PC-9 (cell line): ENCODE measurements around the gene RNH1. TPM values are rescaled to one million over a fixed set of nuclear protein-coding genes. Genes with fewer than 3 reads are reported as not detected.

ENCODE experiments used
- BruUV-seq: library from RNA; stranded (reverse); fragments of 400-500 nt; replicated peaks from 2 replicates; lab custom pipeline; 2021; lab: Mats Ljungman, UMichigan
- CTCF ChIA-PET: fragments of 300-600 bp; sonication (Branson Sonifier 250); formaldehyde crosslinking; loops from one replicate; lab custom pipeline; 2022; ENCODE audit warnings: antibody characterized with exemption; lab: Charles Lee
- POLR2A ChIA-PET: fragments of 300-600 bp; sonication (Branson Sonifier 250); formaldehyde crosslinking; loops from one replicate; lab custom pipeline; 2022; ENCODE audit warnings: antibody characterized with exemption; ENCODE audit not compliant: unreplicated experiment; lab: Charles Lee
- DNase-seq, 2 experiments: peaks; one replicate each; pipeline versions ENCODE4 v3.0.0 to v3.0.0-alpha.2; 2015 to 2022; ENCODE audit warnings: mixed read lengths in 1 of 2
- H2AFZ ChIP-seq: fragments of 200-600 bp; sonication (generic); 2 replicates; pipeline ENCODE4 v1.8.1; 2017; ENCODE audit warnings: antibody characterized with exemption
- H3F3A ChIP-seq: fragments of 200-600 bp; sonication (generic); 2 replicates; pipeline ENCODE4 v1.8.1; 2017; ENCODE audit warnings: antibody characterized with exemption, mild to moderate bottlenecking, low read depth; ENCODE audit not compliant: insufficient read depth
- H3K27ac ChIP-seq: fragments of 200-600 bp; sonication (generic); 2 replicates; pipeline ENCODE4 v1.6.1; 2016; ENCODE audit warnings: mixed run types
- H3K27me3 ChIP-seq: fragments of 200-600 bp; sonication (generic); 2 replicates; pipeline ENCODE4 v1.6.1; 2016; ENCODE audit warnings: low read depth, mixed run types; ENCODE audit not compliant: insufficient read depth
- H3K36me3 ChIP-seq: fragments of 200-600 bp; sonication (generic); 2 replicates; pipeline ENCODE4 v1.6.1; 2016; ENCODE audit warnings: low read depth, mixed run types
- H3K4me1 ChIP-seq: fragments of 200-600 bp; sonication (generic); replicated peaks from 2 replicates; pipeline ENCODE4 v1.6.1; 2016; ENCODE audit warnings: mixed run types; ENCODE audit not compliant: insufficient read depth
- H3K4me2 ChIP-seq: fragments of 200-600 bp; sonication (generic); 2 replicates; pipeline ENCODE4 v1.6.1; 2017; ENCODE audit warnings: mixed run types
- H3K4me3 ChIP-seq: fragments of 200-600 bp; sonication (generic); 2 replicates; pipeline ENCODE4 v1.6.1; 2016; ENCODE audit warnings: mixed run types
- H3K79me2 ChIP-seq: fragments of 200-600 bp; sonication (generic); 2 replicates; pipeline ENCODE4 v1.6.1; 2017; ENCODE audit warnings: low read depth, mixed run types
- H3K9me2 ChIP-seq: fragments of 200-600 bp; sonication (generic); 2 replicates; pipeline ENCODE4 v1.8.1; 2017; ENCODE audit warnings: mild to moderate bottlenecking; ENCODE audit not compliant: insufficient read depth
- H3K9me3 ChIP-seq: fragments of 200-600 bp; sonication (generic); 2 replicates; pipeline ENCODE4 v1.8.1; 2016; ENCODE audit warnings: low read depth; ENCODE audit not compliant: insufficient read depth
- H4K20me1 ChIP-seq: fragments of 200-600 bp; sonication (generic); 2 replicates; pipeline ENCODE4 v1.8.1; 2017; ENCODE audit not compliant: insufficient read depth
- EZH2 ChIP-seq: fragments of 200-600 bp; sonication (generic); IDR thresholded peaks from 2 replicates; pipeline ENCODE4 v1.8.0; 2017; ENCODE audit warnings: antibody characterized with exemption, low read depth
- intact Hi-C: fragments of 100-400 bp; cut with micrococcal nuclease; formaldehyde crosslinking; loops from one replicate; pipeline ENCODE4 v1.10.0; 2022; ENCODE audit not compliant: unreplicated experiment
- total RNA-seq: library from RNA; stranded (reverse); gene quantifications from 2 replicates; pipeline ENCODE4 v1.2.3, GENCODE V29; 2021
- TF ChIP-seq, protein P1 (sequence below): fragments of 200-600 bp; sonication (generic); conservative IDR thresholded peaks from 2 replicates; pipeline ENCODE4 v1.6.1; 2017; ENCODE audit warnings: mixed run types, antibody characterized with exemption, mild to moderate bottlenecking, moderate library complexity

The RNH1 gene
- total RNA-seq, 1 experiment from 2014 or later = 87.8 TPM

DNA sequence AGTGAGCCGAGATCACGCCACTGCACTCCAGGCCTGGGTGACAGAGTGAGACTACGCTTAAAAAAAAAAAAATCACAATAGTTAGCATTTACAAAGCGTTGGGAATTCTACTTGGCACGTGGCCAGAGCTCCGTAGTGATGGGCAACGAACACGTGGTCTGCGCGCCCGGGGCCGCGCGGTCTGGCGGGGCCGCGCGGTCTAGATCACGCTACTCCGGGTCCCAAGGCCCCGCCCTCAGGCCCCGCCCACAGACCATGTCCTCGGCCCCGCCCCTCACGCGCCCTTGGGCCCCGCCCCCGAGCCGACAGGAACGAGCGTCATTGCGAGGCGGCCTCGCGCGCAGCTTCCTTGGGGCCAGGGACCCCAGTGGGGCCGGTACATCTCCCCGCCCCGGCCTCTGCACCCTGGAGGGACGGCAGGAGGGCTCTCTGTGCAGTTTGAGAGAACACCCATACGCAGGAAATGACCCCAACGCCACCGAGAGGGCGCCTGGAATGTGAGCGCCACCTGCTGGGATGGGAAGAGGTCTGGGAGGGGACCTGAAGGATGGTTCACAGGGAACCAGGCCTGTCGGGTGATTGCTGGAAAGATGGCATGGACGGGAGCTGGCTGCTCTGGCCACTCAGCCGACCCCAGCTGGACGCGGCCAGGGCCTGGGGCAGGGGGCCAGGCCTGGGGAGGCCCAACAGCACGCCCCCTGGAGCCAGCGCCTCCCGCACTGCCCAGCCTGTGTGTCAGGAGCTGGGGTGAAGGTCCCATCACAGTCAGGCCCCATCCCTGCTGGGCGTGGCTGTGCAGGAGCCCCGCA lies 58.9 kb downstream of the RNH1 start:
- peaks cover 22% of the 10 kb centered on the region for H3K79me2 ChIP-seq
- intact Hi-C loops = loop anchor here (2.0 to 5.0 kb wide), 2 partner anchors 53 to 141 kb away; partner anchors contain the start of genes IFITM2 and PKP3
- no peaks in the 10 kb centered on the region for H3K36me3 ChIP-seq
- no peaks in the 10 kb centered on the region for H4K20me1 ChIP-seq
- peaks cover 9% of the 10 kb centered on the region; the same call in 1 of the 2 replicates for H3F3A ChIP-seq
- H3K27ac ChIP-seq = no peak overlapping the region
- TSS peak; percentile 44 for BruUV-seq
- no peaks in the 10 kb centered on the region for H3K9me3 ChIP-seq
- CTCF ChIA-PET = interaction anchor here (0.6 to 1.6 kb wide), 5 partner anchors 14 to 84 kb away, joined by 3 to 8 read pairs (median 3); no protein-coding TSS in a partner anchor
- no peaks in the 10 kb centered on the region for H3K27me3 ChIP-seq
- POLR2A ChIA-PET = interaction anchor here (0.5 to 0.8 kb wide), 4 partner anchors 85 to 381 kb away, joined by 3 to 37 read pairs (median 6); partner anchors contain the start of genes BET1L and RIC8A
- peak overlapping the region; percentile 88 for H3K4me2 ChIP-seq
- peak; percentile 72 to 86 for DNase-seq
- 0 out of 2 replicates have a peak, but pooled peaks cover 5% of the 10 kb centered on the region for H3K4me1 ChIP-seq
- TF ChIP-seq EZH2 = no peak
- TF ChIP-seq, protein P1, sequence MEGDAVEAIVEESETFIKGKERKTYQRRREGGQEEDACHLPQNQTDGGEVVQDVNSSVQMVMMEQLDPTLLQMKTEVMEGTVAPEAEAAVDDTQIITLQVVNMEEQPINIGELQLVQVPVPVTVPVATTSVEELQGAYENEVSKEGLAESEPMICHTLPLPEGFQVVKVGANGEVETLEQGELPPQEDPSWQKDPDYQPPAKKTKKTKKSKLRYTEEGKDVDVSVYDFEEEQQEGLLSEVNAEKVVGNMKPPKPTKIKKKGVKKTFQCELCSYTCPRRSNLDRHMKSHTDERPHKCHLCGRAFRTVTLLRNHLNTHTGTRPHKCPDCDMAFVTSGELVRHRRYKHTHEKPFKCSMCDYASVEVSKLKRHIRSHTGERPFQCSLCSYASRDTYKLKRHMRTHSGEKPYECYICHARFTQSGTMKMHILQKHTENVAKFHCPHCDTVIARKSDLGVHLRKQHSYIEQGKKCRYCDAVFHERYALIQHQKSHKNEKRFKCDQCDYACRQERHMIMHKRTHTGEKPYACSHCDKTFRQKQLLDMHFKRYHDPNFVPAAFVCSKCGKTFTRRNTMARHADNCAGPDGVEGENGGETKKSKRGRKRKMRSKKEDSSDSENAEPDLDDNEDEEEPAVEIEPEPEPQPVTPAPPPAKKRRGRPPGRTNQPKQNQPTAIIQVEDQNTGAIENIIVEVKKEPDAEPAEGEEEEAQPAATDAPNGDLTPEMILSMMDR = peak; percentile 82
- no peaks in the 10 kb centered on the region for H3K9me2 ChIP-seq
- H2AFZ ChIP-seq = peak overlapping the region; percentile 75
- H3K4me3 ChIP-seq = peak overlapping the region; percentile 72

DNA sequence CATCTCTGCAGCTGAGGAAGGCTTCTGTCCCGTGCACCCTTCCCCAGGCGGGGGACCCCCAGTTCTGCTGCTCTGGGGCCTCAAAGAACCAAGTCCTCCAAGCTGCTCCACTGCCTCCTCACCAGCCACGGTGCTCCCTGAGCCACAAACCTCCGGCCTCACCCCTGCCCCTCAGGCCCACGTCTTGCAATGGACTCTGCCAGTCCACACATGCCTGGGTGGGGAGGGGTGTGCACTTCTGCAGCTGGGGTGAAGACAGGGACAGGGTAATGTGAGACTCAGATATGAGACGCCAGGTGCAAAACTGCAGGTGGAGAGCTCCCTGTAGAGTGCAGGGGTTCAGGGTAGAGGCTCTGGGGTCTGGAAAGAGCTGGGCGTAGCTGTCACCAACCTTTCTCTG lies 60.2 kb downstream of the RNH1 start:
- no peak for TF ChIP-seq EZH2
- TF ChIP-seq, protein P1 = no peak
- peaks cover 22% of the 10 kb centered on the region for H3K79me2 ChIP-seq
- no TSS peak for BruUV-seq
- 0 out of 2 replicates have a peak, but pooled peaks cover 5% of the 10 kb centered on the region for H3K4me1 ChIP-seq
- no peaks in the 10 kb centered on the region for H3K9me3 ChIP-seq
- H3F3A ChIP-seq = peaks cover 9% of the 10 kb centered on the region; the same call in 1 of the 2 replicates
- ChIA-PET POLR2A (no interaction called here), CTCF (no interaction called here)
- no peak overlapping the region for H2AFZ ChIP-seq
- intact Hi-C loops = loop anchor here (5.0 kb wide), 1 partner anchor 140 kb away; the partner anchor contains the start of gene IFITM2
- H3K36me3 ChIP-seq = no peaks in the 10 kb centered on the region
- no peaks in the 10 kb centered on the region for H4K20me1 ChIP-seq
- DNase-seq = no peak
- H3K9me2 ChIP-seq = no peaks in the 10 kb centered on the region
- H3K27ac ChIP-seq = no peak overlapping the region
- no peaks in the 10 kb centered on the region for H3K27me3 ChIP-seq
- no peak overlapping the region for H3K4me3 ChIP-seq
- no peak overlapping the region for H3K4me2 ChIP-seq

DNA sequence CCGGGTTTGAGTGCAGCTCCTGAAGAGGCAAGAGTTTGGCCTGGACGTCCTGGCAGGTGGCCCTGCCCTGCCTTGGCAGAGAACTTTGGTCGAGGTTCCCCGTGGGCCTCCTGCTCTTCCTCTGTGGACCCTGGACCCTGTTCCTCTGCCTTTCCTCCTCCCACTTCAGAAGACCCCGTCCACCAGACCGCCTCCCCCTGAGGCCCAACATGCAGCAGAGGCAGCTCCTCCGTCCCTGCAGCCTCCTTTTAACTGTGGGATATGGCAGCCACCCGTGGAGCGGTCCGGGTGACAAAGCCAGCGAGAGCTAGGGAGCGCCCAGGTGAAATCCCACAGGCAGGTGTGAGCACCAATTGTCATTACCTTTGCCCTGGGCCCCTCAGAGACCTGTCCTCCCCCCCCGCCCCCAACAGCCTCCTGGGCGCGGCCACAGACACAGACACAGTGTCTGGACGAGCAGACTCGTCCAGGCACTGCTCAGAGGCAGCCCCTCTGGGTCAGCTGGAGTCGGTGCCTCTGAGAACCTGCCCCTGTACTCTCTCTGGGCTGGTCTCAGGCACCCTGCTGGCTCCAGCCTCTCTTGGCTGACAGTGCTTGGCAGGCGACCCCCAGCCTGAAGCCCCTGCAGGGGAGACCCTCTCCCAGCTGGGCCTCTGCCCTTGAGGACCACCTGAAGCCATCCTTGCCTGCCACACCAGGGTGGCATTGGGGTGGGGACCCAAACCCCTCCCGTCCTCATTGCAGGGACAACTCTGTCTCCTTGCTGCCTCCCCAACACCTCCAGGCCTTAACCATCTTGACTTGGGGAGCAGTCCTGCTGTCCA lies 61.1 kb downstream of the RNH1 start:
- TF ChIP-seq EZH2 = no peak
- TF ChIP-seq, protein P1 = no peak
- ChIA-PET POLR2A (no interaction called here), CTCF (no interaction called here)
- Histone ChIP-seq H3K27ac (no peak overlapping the region), H3K79me2 (peaks cover 13% of the 10 kb centered on the region; the same call in 1 of the 2 replicates), H3K27me3 (no peaks in the 10 kb centered on the region), H3K36me3 (no peaks in the 10 kb centered on the region), H3F3A (peaks cover 9% of the 10 kb centered on the region; the same call in 1 of the 2 replicates), H3K9me3 (no peaks in the 10 kb centered on the region), H4K20me1 (no peaks in the 10 kb centered on the region), H2AFZ (no peak overlapping the region), H3K4me1 (0 out of 2 replicates have a peak, but pooled peaks cover 5% of the 10 kb centered on the region), H3K9me2 (no peaks in the 10 kb centered on the region), H3K4me2 (no peak overlapping the region), H3K4me3 (no peak overlapping the region)
- intact Hi-C loops = loop anchor here (5.0 kb wide), 1 partner anchor 139 kb away; the partner anchor contains the start of gene IFITM2
- BruUV-seq = no TSS peak
- no peak for DNase-seq
